Caki2 (cell line): Measurements from ENCODE around the gene DGKB. TPM values are rescaled to one million over a fixed set of nuclear protein-coding genes. Genes with fewer than 3 reads are reported as not detected.

Experiments used
- DNase-seq: peaks from one replicate; pipeline ENCODE4 v3.0.0-alpha.2; 2015; ENCODE audit warnings: low read depth
- in situ Hi-C: cut with HindIII; loops from 2 replicates; pipeline ENCODE4 v1.10.0; 2016; ENCODE audit warnings: low sequenced_read_pairs, low pct_unique_long_range_greater_than_20kb, mixed read lengths
- total RNA-seq: library from RNA; depleted of rRNA; stranded (reverse); fragments of >200 nt; shearing (Covaris generic); gene quantifications from 2 replicates; pipeline ENCODE4 v1.2.3, GENCODE V29; 2014; ENCODE audit warnings: low replicate concordance

Gene DGKB
- total RNA-seq, 1 experiment from 2014 or later, result not detected

DNA sequence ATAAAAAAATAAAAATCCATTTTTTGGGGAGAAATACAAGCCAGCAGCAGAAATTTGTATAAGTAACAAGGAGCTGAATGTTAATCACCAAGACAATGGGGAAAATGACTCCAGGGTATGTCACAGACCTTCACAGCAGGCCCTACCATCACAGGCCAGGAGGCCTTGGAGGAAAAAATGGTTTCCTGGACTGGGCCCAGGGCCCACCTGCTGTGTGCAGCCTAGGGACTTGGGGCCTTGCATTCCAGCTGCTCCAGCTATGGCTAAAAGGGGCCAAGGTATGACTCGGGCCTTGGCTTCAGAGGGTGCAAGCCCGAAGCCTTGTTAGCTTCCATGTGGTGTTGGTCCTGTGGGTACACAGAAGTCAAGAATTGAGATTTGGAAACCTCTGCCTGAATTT lies 126.3 kb downstream of the DGKB start:
- in situ Hi-C loops, result no loop called here
- no peak for DNase-seq

DNA sequence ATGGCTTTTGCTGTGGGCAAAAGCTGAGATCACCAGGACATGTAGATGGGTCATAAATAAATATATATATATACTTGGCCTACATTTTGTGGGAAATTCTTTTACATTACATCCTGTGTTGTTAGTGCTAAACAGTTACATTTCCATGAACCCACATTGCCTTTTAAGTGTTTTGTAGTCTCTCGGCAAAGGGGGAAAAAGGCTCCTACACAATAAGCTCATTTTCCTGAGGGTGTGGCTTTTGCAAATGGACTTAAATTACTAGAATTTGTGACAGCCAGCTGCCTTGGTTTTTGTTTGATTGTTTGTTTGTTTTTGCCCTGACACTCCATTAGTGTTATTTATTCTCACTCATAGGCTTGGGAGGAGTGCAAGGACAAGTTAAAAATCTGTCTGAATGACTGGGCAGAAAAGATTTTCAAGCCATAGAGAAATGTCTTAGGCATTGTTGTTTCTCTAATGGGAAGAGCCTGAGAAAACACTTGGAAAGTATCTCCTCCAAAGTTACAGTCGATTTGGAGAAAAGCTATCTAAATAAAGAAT lies 128.8 kb downstream of the DGKB start:
- DNase-seq, result no peak
- in situ Hi-C loops, result no loop called here

DNA sequence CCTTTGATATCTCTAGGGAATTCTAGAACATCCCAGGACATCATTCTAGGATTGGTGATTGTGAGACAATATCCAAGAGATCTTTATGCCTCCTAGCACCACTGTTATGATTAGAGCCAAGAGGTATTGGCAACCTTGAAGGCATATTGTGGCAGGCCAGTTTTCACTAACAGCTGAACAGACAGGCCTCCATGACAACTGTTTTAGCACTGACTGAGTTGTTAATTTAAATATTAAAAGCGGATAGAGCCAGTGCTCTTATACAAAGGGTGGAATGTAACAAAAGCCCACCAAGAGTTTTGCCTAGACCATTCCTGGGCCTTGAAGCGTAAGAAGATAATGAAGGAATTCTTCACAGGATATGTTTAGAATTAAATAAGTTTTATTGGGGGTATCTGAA lies 131.9 kb downstream of the DGKB start:
- DNase-seq, result no peak
- in situ Hi-C loops, result no loop called here

DNA sequence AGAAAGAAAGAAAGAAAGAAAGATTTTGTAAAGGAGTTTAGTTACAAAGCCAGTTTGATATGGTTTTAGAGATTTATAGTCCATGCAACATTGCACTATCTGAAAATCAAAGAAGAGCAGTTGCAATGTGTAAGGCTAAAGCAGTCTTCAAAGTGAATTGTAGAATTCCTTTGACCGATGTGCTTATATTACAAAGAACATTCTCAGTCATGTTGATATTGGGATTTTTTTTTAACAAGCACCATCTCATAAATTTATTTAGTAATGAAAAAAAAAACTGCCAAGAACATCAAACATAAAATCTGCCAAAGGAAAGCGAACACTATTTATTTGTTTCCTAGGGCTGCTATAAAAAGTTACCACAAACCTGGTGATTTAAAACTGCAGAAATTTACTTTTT lies 133.3 kb downstream of the DGKB start:
- DNase-seq, result no peak
- in situ Hi-C loops, result no loop called here

DNA sequence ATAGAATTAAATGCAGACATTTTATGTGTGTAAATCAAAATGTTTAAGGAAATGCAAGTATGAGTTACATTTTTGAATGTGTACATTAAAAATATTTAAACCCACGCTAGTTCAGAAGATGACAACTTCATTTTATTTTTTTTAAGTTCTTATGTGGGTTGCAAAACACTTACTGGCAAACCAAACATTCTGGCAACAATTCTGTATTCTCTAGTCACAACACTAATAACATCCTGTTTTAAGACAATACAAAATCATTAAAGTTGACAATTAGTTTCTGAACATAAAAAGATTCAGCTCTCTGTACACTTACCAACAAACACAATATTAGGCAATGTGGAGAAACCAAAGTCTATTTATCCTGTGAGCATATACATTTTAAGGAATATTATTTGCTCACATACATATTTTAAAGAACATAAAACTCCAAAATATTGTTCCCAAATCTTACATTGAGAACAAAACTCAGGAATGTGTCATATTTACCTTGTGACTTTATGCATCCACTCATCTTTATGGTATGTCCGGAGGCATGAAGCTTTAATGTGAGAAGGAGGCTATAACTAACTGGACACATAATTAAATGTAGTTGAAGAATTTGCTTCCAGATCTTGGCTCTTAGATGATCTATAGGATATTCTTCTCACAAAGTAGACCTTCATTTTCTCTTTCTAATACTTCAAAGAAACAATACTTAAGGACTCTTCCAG lies 134.7 kb downstream of the DGKB start:
- in situ Hi-C loops, result no loop called here
- DNase-seq, result no peak

DNA sequence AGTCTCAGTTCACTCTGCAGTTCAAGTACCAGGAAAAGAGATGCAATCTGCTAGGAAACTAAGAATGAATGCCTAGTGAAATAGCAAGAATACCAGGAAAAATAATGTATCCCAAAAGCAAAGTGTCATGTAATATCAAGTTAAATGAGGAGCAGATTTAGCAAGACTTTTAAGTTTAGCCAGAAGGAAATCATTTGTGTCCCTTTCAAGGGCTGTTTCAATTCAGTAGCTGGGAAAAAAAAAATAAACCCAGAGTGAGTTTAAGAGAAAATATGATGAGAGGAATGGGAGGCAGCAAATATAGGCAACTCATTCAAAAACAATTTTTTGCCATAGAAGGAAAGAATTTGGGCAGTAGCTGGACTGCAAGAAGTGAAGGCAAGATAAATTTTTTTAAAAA lies 135.8 kb downstream of the DGKB start:
- in situ Hi-C loops, result no loop called here

DNA sequence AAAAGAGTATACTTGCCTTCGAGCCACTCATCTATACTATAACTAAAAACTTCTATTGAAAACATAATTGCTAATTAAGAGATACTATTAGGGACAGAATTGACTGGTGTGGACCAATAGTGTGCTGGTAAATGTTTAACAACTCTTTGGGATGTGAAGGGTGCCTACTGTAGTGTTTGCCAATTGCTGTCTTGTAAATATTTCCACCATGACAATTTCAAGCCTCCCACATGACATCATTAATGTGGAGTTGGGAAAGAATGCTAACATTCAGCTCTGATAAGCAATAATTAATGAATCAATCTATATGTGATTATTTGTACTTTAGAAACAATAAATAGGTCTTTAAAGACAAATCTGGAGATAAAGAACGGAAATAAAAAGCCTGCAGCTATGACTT lies 136.8 kb downstream of the DGKB start:
- in situ Hi-C loops, result no loop called here

More for the DNA sequence above, 135.8 kb downstream of the DGKB start:
- no peak for DNase-seq

DNA sequence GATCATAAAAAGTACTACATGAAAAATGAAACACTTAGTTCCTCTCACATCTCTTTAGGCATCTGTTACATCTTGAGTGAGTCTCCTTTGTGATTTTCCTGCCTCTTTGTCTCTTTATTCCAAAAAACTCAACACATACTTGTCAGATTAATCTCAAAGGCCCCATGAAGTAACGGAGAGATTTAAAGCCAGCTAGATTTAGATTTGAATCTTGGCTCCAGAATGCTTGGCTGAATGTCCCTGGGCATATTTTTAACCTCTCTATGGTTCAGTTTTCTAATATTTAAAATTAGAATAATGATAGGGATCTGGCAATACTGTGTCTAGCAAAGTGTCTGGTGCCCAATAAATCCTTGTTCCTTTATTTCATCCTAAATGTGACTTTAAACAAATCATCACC lies 140.0 kb downstream of the DGKB start:
- no peak for DNase-seq
- in situ Hi-C loops, result no loop called here

More for the DNA sequence above, 136.8 kb downstream of the DGKB start:
- no peak for DNase-seq

DNA sequence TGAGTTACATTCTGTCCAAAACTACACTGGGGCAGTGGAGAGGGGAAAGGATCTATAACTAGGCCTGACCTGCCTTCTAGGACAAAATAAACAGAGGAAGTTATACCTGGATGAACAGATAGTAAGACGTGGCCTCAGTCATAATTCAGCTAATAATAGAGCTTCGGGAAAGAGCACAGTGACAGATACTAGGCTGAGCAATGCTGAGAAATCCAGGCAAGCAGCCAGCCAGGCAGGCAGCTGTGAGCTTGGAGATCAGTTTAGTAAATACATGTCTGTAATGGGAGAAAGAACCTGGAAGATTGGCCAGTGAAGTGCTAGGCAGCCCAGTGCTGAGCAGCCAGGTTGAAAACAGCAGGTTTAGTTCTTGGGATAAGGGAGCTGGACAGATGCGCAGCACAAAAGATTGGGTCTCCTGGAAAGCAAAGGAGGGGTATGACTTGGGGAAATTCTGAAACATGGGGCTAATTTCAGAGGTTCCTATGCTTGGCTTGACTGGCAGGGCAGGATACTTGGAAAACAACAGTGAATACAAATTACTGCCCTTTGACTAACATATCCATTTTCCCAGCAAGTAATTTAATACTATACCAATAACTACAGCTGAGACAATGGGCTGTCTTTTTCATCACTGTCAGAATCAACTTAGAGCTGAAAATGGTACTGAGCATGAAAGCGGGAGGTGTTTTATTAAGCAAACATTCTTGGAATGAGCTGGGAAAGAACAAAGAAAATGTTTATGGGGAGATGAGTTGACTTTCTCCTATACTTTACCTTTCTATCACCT lies 140.8 kb downstream of the DGKB start:
- in situ Hi-C loops, result no loop called here
- no peak for DNase-seq

DNA sequence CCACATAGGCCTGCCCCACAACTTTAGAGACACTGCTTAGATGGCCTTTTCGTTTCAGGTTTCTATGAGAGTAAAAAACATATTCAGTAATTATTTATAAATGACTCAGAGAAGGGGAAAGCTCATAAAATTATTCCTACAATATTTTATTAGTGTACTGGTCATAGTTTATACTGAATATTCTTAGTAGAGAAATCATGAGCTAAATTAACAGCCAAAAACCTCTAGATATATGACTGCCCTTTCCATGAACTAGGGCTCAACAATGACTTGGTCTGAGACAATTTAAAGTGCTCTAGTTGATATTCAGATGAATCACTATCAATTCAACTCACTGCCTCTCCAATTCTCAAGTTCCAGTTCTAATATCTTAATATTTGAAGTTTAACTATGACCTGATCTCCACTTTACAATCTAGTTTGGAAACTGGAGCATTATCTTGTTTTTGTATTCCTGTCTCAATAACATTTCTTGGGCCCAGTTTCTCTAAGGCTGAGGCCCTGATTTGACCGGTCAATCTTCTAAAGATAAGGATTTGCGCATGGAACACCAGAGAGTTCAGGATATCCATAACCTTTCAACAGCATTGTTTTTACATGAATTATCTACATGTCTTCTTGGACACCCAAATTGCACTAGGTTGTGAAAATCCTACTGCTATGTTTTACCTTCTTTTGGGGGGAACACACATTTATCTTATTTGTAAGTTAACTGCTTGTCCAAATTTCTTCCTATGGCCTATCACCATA lies 141.6 kb downstream of the DGKB start:
- no peak for DNase-seq
- in situ Hi-C loops, result no loop called here

DNA sequence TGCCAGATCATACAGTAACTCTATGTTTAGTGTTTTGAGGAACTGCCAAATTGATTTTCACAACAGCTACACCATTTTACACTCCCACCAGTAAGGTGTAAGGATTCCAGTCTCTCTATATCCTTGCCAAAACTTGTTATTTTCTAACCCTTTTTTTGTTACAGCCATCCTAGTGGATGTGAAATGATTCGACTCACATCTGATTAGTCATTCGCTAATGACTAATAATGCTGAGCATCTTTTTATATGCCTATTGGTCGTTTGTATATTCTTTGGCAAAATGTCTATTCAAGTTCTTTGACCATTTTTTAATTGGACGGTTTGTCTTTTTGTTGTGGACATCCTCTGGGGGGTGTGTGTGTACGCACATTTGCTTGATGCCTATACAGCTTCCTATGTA lies 142.8 kb downstream of the DGKB start:
- in situ Hi-C loops, result no loop called here
- DNase-seq, result no peak

DNA sequence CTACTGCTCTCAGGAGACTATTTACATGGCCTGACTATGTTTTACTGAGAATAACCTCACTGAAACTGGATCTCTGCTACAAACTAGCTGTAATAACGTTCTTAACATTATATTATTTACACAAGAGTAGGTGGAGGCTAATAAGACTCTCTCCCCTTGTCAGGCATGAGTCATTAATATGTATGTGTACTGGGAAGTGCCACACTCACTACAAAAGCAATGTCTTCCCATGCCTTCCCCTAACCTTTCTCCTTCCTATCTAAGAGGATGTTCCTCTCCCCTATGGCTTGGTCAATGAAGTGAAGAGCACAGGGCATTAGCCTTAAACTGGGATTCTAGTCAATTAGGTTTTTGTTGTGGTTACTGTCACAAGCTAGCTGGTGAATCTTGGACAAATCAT lies 147.9 kb downstream of the DGKB start:
- in situ Hi-C loops, result no loop called here
- DNase-seq, result peak; percentile 33

DNA sequence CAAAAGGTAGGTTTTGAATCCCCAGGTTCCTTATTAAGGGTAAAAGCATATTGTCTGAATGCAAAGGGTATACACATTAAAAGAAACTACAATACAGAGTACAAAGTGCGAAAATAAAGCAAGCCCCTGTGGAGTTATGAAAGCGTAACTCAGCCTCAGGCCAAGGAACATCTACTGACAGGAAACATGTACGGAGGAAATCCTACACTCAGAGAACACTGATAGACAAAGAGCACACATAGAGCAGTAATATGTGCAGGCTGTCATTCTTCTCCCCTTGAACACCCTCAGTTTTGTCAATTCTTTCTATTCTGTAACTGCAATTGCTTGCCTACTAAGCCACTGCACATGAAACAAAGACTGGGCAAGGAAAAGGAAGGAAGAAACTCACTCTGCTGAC lies 150.2 kb downstream of the DGKB start:
- in situ Hi-C loops, result no loop called here

DNA sequence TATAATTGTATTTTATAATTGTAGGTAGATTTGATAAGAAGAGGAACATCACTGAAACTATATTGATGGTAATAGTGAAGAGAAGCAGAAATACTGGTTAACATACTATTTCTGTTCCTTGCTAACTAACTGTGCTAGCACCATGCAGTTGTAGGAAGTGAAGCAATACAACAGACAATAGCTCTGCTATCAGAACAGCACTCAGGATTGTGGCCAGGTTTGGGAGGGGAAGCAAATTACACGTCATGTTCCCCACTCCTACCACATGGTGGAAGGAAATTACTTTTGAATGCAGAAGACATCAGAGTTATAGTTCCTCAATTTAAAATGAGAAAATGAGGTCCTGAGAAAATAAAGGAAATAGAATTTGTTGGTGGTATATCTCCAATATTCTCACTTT lies 151.1 kb downstream of the DGKB start:
- in situ Hi-C loops, result no loop called here
- DNase-seq, result no peak

More for the DNA sequence above, 150.2 kb downstream of the DGKB start:
- no peak for DNase-seq

DNA sequence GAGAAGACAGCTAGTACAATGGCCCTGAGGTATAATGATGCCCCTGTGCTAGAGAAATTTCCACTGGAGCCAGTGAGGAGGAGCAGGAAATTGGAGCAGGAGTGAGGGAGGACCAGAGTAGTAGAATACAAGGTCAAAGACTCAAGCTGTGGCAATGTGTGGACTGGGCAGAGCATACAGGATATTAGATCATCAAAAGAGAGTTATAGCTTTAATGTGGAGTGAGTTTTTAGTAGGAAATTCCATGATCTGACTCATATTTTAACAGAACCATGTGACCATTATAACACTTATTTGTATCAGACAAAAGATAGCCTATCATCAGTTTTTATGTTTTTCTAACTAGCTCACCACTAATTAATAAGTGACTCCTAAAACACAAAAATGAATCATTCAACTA lies 154.1 kb downstream of the DGKB start:
- peak; percentile 26 for DNase-seq
- in situ Hi-C loops, result no loop called here

DNA sequence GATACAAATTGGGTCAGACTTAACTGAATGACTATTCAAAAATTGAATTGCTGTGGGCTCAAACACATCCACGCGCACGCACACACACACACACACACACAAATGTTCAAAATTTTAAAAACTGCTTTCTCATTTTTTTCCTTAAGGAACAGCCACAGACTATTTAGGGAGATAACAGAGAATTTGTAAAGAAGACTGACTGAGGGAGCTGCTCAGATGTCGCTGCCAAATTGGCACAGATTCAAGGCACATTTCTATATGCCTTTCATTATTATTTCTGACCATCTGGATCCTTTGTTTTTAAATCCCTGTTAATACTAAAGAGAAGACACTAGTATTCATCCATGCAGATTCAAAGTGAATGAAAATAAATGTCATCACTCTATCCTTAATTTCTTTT lies 154.8 kb downstream of the DGKB start:
- DNase-seq, result no peak
- in situ Hi-C loops, result no loop called here

DNA sequence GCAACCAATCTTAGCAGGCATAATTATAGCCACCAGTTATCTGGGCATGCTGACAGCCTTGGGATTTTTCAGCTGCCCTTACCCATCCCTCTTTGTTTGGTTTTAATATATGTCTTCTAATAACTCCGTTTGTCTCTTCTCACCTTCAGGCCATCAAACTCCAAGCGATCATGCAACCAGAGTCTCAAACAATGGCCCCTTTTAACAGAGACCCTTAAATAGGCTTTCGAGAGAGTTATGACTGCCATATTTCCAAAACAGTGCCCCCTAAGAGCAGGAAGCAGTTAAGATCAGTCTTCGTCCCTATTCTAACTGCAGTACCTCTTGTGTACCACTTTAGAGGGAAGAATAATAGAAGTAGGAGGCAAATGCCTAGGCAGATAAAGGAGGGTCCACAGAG lies 157.5 kb downstream of the DGKB start:
- in situ Hi-C loops, result no loop called here
- DNase-seq, result no peak

DNA sequence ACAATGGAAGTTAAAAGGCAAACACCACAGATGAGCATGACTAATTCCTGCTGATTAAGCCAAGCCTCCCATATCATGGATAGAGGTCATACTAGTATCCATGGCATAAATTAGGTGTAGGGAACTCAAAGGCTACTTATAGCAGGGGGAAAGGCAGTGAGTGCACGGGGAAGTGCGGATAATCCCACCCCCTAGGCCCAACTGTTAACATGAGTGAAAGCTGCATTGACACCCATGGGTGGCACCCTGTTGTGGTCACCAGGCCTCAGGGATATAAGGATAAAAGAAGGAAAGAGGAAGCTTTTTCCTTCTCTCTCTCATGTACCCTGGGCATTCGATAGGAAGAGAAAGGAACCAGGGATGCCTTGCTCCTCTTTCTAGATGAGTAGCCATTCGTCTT lies 161.9 kb downstream of the DGKB start:
- in situ Hi-C loops, result no loop called here
- no peak for DNase-seq

DNA sequence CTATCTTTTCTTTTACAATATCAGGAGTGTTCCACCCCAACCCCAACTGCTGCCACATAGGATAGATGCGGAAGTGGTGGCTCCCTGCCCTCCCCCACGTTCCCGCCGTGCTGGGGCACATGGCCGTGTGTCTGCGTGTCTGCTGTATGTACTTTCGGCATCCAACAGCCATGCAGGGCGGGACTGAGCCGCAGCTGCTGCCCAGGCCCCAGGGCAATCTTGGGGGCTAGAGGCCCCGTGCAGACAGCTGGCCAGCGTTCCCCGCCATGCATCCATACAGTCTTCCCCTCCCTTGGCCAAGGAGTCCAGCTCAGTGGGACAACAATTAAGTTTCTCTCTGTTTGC lies 162.7 kb downstream of the DGKB start:
- DNase-seq, result no peak
- in situ Hi-C loops, result no loop called here
